AG04450 (cell line): ENCODE measurements around the gene CATSPER3. TPM values are rescaled to one million over a fixed set of nuclear protein-coding genes. Genes with fewer than 3 reads are reported as not detected.

Source experiments
- polyA plus RNA-seq: library from polyadenylated mRNA; depleted of rRNA; stranded (reverse); fragments of >200 nt; gene quantifications from 2 replicates; pipeline ENCODE4 v1.2.3, GENCODE V29; 2011; rRNA removed
- small RNA-seq: library from RNA; depleted of rRNA; stranded (forward); fragments of <200 nt; gene quantifications from one replicate; pipeline ENCODE3, GENCODE V24; 2012; ENCODE audit warnings: low read depth; ENCODE audit not compliant: insufficient read length

The CATSPER3 gene
- polyA plus RNA-seq, 1 experiment: 0.22 TPM

Small RNA genes within 50 kb of the gene (small RNA-seq; reads per million reads assigned to genes)
- gene MIR4461: not detected
- gene MTND3P25: 4.0 reads per million, percentile 38 among the genes with 10 or more reads in this experiment
- gene MTND4LP30: not detected

Other genes with a start within 250 kb of the CATSPER3 start
- gene CAMLG, start 229.4 kb upstream of the CATSPER3 start, polyA plus RNA-seq: 22.8 and 29.3 TPM in 2 replicates
- gene DDX46, start 209.1 kb upstream of the CATSPER3 start, polyA plus RNA-seq: 36.6 and 45.4 TPM in 2 replicates
- gene C5orf24, start 121.9 kb upstream of the CATSPER3 start, polyA plus RNA-seq: 73.0 and 92.3 TPM in 2 replicates
- 102 and 109 TPM in 2 replicates for gene TXNDC15, start 93.5 kb upstream of the CATSPER3 start, polyA plus RNA-seq
- gene PCBD2, start 62.8 kb upstream of the CATSPER3 start, polyA plus RNA-seq: 4.5 and 4.8 TPM in 2 replicates
- gene PITX1, start 66.3 kb downstream of the CATSPER3 start, polyA plus RNA-seq: 72.1 and 102 TPM in 2 replicates